HG03342 (cell line): ENCODE measurements around the gene PHF2.

Source experiments
- ATAC-seq: cut with Tn5 transposase; IDR thresholded peaks from one replicate; pipeline ENCODE4 v1.9.1; 2021; ENCODE audit warnings: mild to moderate bottlenecking, moderate library complexity; ENCODE audit not compliant: unreplicated experiment

PHF2 gene

GRCh38 chr9:93576258-93577077 is at the start of gene PHF2:
Gene PHF2 (plus strand): TSS chr9:93576584. CDS start chr9:93576774, 190 bp downstream.
- ATAC-seq, result peak; percentile 35

GRCh38 chr9:93531374-93531773 is 45.0 kb upstream of the PHF2 start:
- no peak for ATAC-seq

- no peak for ATAC-seq
These were observed 44.2 kb upstream of the PHF2 start for GRCh38 chr9:93532141-93532540.

GRCh38 chr9:93533863-93534262 is 42.5 kb upstream of the PHF2 start:
- no peak for ATAC-seq

GRCh38 chr9:93536167-93536566 is 40.2 kb upstream of the PHF2 start:
- no peak for ATAC-seq

GRCh38 chr9:93536874-93537273 is 39.5 kb upstream of the PHF2 start:
- no peak for ATAC-seq

GRCh38 chr9:93540305-93540704 is 36.1 kb upstream of the PHF2 start:
- no peak for ATAC-seq

GRCh38 chr9:93541005-93541404 is 35.4 kb upstream of the PHF2 start:
- no peak for ATAC-seq

GRCh38 chr9:93541581-93542349 is 34.6 kb upstream of the PHF2 start:
- no peak for ATAC-seq

- no peak for ATAC-seq
These were observed 33.3 kb upstream of the PHF2 start for GRCh38 chr9:93543117-93543516.

- ATAC-seq, result no peak
These were observed 30.0 kb upstream of the PHF2 start for GRCh38 chr9:93546356-93546755.

- no peak for ATAC-seq
These were observed 26.8 kb upstream of the PHF2 start for GRCh38 chr9:93549611-93550010.

- no peak for ATAC-seq
These were observed 23.5 kb upstream of the PHF2 start for GRCh38 chr9:93552923-93553322.

- ATAC-seq, result no peak
These were observed 21.0 kb upstream of the PHF2 start for GRCh38 chr9:93555370-93555769.

- ATAC-seq, result no peak
These were observed 18.8 kb upstream of the PHF2 start for GRCh38 chr9:93557366-93558137.

GRCh38 chr9:93558503-93558902 is 17.9 kb upstream of the PHF2 start:
- no peak for ATAC-seq

GRCh38 chr9:93560991-93561390 is 15.4 kb upstream of the PHF2 start:
- ATAC-seq, result no peak

- no peak for ATAC-seq
These were observed 14.2 kb upstream of the PHF2 start for GRCh38 chr9:93562157-93562556.

- no peak for ATAC-seq
These were observed 11.3 kb upstream of the PHF2 start for GRCh38 chr9:93565089-93565488.

- ATAC-seq, result peak; percentile 87
These were observed 9.7 kb upstream of the PHF2 start for GRCh38 chr9:93566408-93567270.
